Esophagus muscularis mucosa (tissue), 3 donors: Measurements from ENCODE around the gene MED25.

Experiments
- POLR2A ChIP-seq: fragments of 450-650 bp; IDR thresholded peaks from one replicate; pipeline ENCODE4 v1.6.1; 2017; ENCODE audit warnings: antibody characterized with exemption, moderate library complexity, mild to moderate bottlenecking, low read depth
- POLR2AphosphoS5 ChIP-seq, 2 donors: sonication (generic); formaldehyde crosslinking; IDR thresholded peaks; one replicate each; pipeline ENCODE4 v1.6.1; 2017; ENCODE audit warnings: antibody characterized with exemption in 2 of 2
- TF ChIP-seq, protein P1 (sequence below), 3 experiments: fragments of 200-600 bp in 2 of 3; fragments of 450-650 bp in 1 of 3; sonication (generic) in 2 of 3; IDR thresholded peaks; one replicate each; pipeline ENCODE4 v1.5.1; 2017 to 2019; ENCODE audit warnings: antibody characterized with exemption in 3 of 3, mild to moderate bottlenecking in 2 of 3, moderate library complexity in 1 of 3

DNA sequence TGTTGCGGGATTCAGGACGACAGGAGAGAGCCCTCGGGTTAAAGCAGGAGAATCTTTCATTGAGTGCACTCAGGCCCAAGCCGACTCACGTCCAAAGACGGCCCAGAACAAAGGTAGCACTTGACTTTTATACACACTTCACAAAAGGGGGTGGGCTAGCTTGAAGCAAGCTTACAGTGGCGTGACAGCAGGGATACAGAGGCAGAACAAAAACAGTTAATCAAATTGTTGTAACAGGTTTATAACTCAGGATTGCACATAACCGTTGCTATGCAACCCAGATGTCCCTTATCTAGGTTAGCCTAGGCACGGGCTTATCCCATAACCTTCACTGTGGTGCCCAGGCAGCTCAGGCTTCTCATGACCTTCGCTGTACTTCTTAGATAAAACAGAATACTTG lies 2.0 kb downstream of the MED25 start:
- TF ChIP-seq, protein P1, sequence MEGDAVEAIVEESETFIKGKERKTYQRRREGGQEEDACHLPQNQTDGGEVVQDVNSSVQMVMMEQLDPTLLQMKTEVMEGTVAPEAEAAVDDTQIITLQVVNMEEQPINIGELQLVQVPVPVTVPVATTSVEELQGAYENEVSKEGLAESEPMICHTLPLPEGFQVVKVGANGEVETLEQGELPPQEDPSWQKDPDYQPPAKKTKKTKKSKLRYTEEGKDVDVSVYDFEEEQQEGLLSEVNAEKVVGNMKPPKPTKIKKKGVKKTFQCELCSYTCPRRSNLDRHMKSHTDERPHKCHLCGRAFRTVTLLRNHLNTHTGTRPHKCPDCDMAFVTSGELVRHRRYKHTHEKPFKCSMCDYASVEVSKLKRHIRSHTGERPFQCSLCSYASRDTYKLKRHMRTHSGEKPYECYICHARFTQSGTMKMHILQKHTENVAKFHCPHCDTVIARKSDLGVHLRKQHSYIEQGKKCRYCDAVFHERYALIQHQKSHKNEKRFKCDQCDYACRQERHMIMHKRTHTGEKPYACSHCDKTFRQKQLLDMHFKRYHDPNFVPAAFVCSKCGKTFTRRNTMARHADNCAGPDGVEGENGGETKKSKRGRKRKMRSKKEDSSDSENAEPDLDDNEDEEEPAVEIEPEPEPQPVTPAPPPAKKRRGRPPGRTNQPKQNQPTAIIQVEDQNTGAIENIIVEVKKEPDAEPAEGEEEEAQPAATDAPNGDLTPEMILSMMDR (IDR thresholded peaks at IDR 0.05): no peak
- TF ChIP-seq POLR2AphosphoS5 (IDR thresholded peaks at IDR 0.05) (no peak), POLR2A (no peak)
